Stomach (tissue), 9 donors: ENCODE results near the gene AFDN. TPM values are rescaled to one million over a fixed set of nuclear protein-coding genes. Genes with fewer than 3 reads are reported as not detected.
A peak's percentile ranks its signal among the peaks of the same experiment; 100 is the strongest.

ENCODE experiments used
- DNase-seq, 2 donors: peaks; one replicate each; pipeline versions ENCODE4 v3.0.0 to v3.0.0-alpha.2; 2013 to 2019
- H3K27ac ChIP-seq, 5 donors: fragments of 200-600 bp in 4 of 5; sonication (generic) in 4 of 5; one replicate each; pipeline ENCODE4 v1.5.1; 2013 to 2019; ENCODE audit warnings: mild to moderate bottlenecking in 1 of 5, moderate library complexity in 1 of 5
- H3K27me3 ChIP-seq, 3 donors: fragments of 200-600 bp; sonication (generic); one replicate each; pipeline ENCODE4 v1.5.1; 2017 to 2019; ENCODE audit warnings: mixed run types in 1 of 3
- H3K36me3 ChIP-seq, 4 donors: fragments of 200-600 bp; sonication (generic); 1 replicate in 3 of 4; 2 replicates in 1 of 4; pipeline ENCODE4 v1.5.1; 2016 to 2019
- H3K4me1 ChIP-seq, 4 donors: fragments of 200-600 bp; sonication (generic); one replicate each; pipeline ENCODE4 v1.5.1; 2016 to 2019
- H3K4me3 ChIP-seq, 4 donors: fragments of 200-600 bp; sonication (generic) in 3 of 4; one replicate each; pipeline ENCODE4 v1.5.1; 2016 to 2019; ENCODE audit warnings: mild to moderate bottlenecking in 1 of 4
- H3K9me3 ChIP-seq, 4 donors: fragments of 200-600 bp; sonication (generic); one replicate each; pipeline ENCODE4 v1.5.1; 2016 to 2019
- EP300 ChIP-seq: sonication (generic); formaldehyde crosslinking; IDR thresholded peaks from one replicate; pipeline ENCODE4 v1.6.1; 2017; ENCODE audit warnings: antibody characterized with exemption
- POLR2A ChIP-seq, 4 donors: fragments of 450-650 bp; IDR thresholded peaks; one replicate each; pipeline ENCODE4 v1.6.1; 2016; ENCODE audit warnings: antibody characterized with exemption in 4 of 4, control low read depth in 2 of 4, mild to moderate bottlenecking in 1 of 4, moderate library complexity in 1 of 4
- POLR2AphosphoS5 ChIP-seq, 3 donors: sonication (generic); formaldehyde crosslinking; IDR thresholded peaks; one replicate each; pipeline ENCODE4 v1.6.1; 2016; ENCODE audit warnings: antibody characterized with exemption in 3 of 3
- WGBS, 5 donors: extraction: QIAGEN DNeasy Blood & Tissue Kit in 3 of 5; methylation state at CpG; one replicate each; pipeline versions ENCODE4 v1.1.5 to v1.1.7; 2013 to 2018; 5-methylcytosine and 5-hydroxymethylcytosine counted together
- intact Hi-C: fragments of 100-400 bp; cut with DNase I; formaldehyde crosslinking; loops from one replicate; pipeline ENCODE4 v1.15.1; 2023; ENCODE audit warnings: low total_unique reads
- polyA plus RNA-seq, 3 donors: library from polyadenylated mRNA; stranded (reverse); fragments of 200-250 nt; gene quantifications; one replicate each; pipeline ENCODE4 v1.2.3, GENCODE V29; 2013
- total RNA-seq, 5 donors: library from RNA; depleted of rRNA; stranded (reverse); fragments of >200 nt; gene quantifications; one replicate each; pipeline versions ENCODE4 v1.1.0 to v1.2.3, GENCODE V29; 2014 to 2016
- TF ChIP-seq, protein P1 (sequence below), 7 experiments: fragments of 450-650 bp in 4 of 7; fragments of 200-600 bp in 3 of 7; sonication (generic) in 3 of 7; IDR thresholded peaks; one replicate each; pipeline ENCODE4 v1.5.1; 2016 to 2019; ENCODE audit warnings: antibody characterized with exemption in 7 of 7, control low read depth in 2 of 7, mild to moderate bottlenecking in 1 of 7
- donor health status: healthy with polysubstance abuse.
- donor health status: Bipolar disorder and iron deficiency.
- donor health status: healthy.

AFDN gene
- total and polyA plus RNA-seq, 8 donors = 24.8 to 521 (median 114) TPM

GRCh38 chr6:167839755-167840154 is 13.0 kb downstream of the AFDN start:
- H3K4me3 ChIP-seq = no peak overlapping the region
- H3K27me3 ChIP-seq = no peaks in the 10 kb centered on the region
- TF ChIP-seq, protein P1, sequence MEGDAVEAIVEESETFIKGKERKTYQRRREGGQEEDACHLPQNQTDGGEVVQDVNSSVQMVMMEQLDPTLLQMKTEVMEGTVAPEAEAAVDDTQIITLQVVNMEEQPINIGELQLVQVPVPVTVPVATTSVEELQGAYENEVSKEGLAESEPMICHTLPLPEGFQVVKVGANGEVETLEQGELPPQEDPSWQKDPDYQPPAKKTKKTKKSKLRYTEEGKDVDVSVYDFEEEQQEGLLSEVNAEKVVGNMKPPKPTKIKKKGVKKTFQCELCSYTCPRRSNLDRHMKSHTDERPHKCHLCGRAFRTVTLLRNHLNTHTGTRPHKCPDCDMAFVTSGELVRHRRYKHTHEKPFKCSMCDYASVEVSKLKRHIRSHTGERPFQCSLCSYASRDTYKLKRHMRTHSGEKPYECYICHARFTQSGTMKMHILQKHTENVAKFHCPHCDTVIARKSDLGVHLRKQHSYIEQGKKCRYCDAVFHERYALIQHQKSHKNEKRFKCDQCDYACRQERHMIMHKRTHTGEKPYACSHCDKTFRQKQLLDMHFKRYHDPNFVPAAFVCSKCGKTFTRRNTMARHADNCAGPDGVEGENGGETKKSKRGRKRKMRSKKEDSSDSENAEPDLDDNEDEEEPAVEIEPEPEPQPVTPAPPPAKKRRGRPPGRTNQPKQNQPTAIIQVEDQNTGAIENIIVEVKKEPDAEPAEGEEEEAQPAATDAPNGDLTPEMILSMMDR (IDR thresholded peaks at IDR 0.05) = no peak
- TF ChIP-seq EP300 = no peak
- no peak for TF ChIP-seq POLR2A (IDR thresholded peaks at IDR 0.05)
- no peak for TF ChIP-seq POLR2AphosphoS5 (IDR thresholded peaks at IDR 0.05)
- no peak for DNase-seq
- H3K27ac ChIP-seq = no peak overlapping the region
- H3K36me3 ChIP-seq = no peaks in the 10 kb centered on the region
- H3K4me1 ChIP-seq = peaks cover 7 to 59% (median 34%) of the 10 kb centered on the region in 4 donors
- intact Hi-C loops = no loop called here
- WGBS, 5 donors = 70 to 93% (median 74%) methylated on average over 6 of the region's 6 CpGs
- H3K9me3 ChIP-seq = no peaks in the 10 kb centered on the region

- no peaks in the 10 kb centered on the region for H3K27me3 ChIP-seq
- H3K36me3 ChIP-seq = no peaks in the 10 kb centered on the region
- intact Hi-C loops = no loop called here
- H3K9me3 ChIP-seq = no peaks in the 10 kb centered on the region
- H3K4me3 ChIP-seq = no peak overlapping the region
- WGBS, 5 donors = 85 to 95% (median 87%) methylated on average over 4 of the region's 4 CpGs
- peak overlapping the region in 1 of 5 donors; percentile 47 for H3K27ac ChIP-seq
- no peak for DNase-seq
- peaks cover 7 to 59% (median 33%) of the 10 kb centered on the region in 4 donors for H3K4me1 ChIP-seq
- TF ChIP-seq POLR2A (IDR thresholded peaks at IDR 0.05) = no peak
- TF ChIP-seq, protein P1 (IDR thresholded peaks at IDR 0.05) = no peak
Measured at GRCh38 chr6:167840160-167840525, 13.4 kb downstream of the AFDN start.

- no peak for DNase-seq
- intact Hi-C loops = no loop called here
- peak overlapping the region; percentile 16 to 74 (median 47) for H3K27ac ChIP-seq
- H3K27me3 ChIP-seq = no peaks in the 10 kb centered on the region
- no peaks in the 10 kb centered on the region for H3K9me3 ChIP-seq
- no peaks in the 10 kb centered on the region for H3K36me3 ChIP-seq
- peaks cover 7 to 59% (median 31%) of the 10 kb centered on the region in 4 donors for H3K4me1 ChIP-seq
- 17 to 42% (median 32%) methylated on average over 7 of the region's 7 CpGs for whole genome bisulfite sequencing, 5 donors
- TF ChIP-seq EP300 (no peak), POLR2AphosphoS5 (IDR thresholded peaks at IDR 0.05) (no peak), POLR2A (IDR thresholded peaks at IDR 0.05) (no peak)
- TF ChIP-seq, protein P1 (IDR thresholded peaks at IDR 0.05) = no peak
- no peak overlapping the region for H3K4me3 ChIP-seq
Measured at GRCh38 chr6:167840526-167841179, 13.9 kb downstream of the AFDN start.

- Histone ChIP-seq H3K4me1 (peaks cover 7 to 55% (median 29%) of the 10 kb centered on the region in 4 donors), H3K9me3 (no peaks in the 10 kb centered on the region), H3K36me3 (no peaks in the 10 kb centered on the region), H3K27ac (peak overlapping the region in 1 of 5 donors; percentile 47), H3K4me3 (no peak overlapping the region), H3K27me3 (no peaks in the 10 kb centered on the region)
- intact Hi-C loops = no loop called here
- no peak for DNase-seq
- TF ChIP-seq POLR2A (IDR thresholded peaks at IDR 0.05) = no peak
- no peak for TF ChIP-seq EP300
- TF ChIP-seq POLR2AphosphoS5 (IDR thresholded peaks at IDR 0.05) = no peak
- TF ChIP-seq, protein P1 (IDR thresholded peaks at IDR 0.05) = no peak
Measured at GRCh38 chr6:167841981-167842380, 15.3 kb downstream of the AFDN start.
